HG02852 (cell line): ENCODE measurements around the gene CTXND2.
"Not testable (repeated sequence)": the region's sequence is repeated elsewhere in the genome, so short reads cannot be mapped to it uniquely, and the experiment has no call there.

ENCODE experiments used
- ATAC-seq: cut with Tn5 transposase; IDR thresholded peaks from one replicate; pipeline ENCODE4 v1.9.1; 2021; ENCODE audit warnings: mild to moderate bottlenecking, moderate library complexity; ENCODE audit not compliant: unreplicated experiment

Gene CTXND2

DNA sequence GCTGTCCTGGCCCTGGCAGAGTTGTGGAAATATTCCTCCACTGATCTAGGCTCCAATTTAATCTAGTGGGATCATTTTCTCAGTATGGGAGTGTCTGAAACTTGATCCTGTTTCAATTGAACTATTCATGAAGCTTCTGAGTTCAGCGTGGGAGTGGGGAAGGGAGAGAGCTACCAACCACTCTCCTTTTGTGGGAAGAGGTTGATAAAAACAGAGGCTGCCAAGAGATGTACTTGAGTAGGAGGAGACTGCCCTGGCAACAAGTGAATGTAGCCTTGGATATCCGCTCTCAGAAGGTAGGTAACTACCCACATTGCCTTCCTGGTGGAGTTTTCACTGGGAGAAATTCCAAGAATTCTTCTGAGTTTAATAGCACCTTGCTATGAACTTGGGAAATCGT lies at the start of gene CTXND2:
CTXND2 (plus strand) TSS at position 119 of the 400 bp plus-strand sequence. CDS start 25,179 bp downstream, outside the sequence.
- no peak for ATAC-seq

DNA sequence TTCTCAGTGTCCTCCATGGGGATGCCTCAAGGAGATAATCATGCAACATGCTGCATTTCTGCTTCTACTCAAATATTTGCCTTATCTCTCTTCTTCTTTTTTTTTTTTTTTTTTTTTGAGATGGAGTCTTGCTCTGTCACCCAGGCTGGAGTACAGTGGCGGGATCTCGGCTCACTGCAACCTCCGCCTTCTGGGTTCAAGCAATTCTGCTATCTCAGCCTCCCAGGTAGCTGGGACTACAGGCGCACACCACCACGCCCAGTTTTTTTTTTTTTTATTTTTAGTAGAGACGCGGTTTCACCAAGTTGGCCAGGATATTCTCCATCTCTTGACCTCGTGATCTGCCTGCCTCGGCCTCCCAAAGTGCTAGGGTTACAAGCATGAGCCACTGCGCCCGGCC lies 46.1 kb upstream of the CTXND2 start:
- not testable (repeated sequence) for ATAC-seq

DNA sequence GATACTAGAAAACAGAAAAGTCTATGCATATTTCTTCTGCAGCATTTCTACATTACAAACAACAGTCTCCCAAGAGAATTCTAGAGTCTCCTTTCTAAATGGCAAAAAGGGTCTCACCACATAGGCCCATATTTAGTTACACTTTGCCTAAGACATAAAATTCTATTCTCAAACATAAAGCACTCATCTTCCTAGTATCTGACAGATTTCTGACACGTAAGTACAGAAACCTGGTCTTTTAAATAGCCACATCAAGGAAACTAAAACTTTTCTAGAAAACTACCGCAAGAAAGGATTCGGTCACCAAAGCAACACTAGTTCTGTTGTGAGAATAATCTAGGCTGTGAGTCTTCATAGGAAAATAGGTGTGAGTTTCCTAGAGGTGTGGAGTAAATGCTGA lies 45.3 kb upstream of the CTXND2 start:
- ATAC-seq = no peak

DNA sequence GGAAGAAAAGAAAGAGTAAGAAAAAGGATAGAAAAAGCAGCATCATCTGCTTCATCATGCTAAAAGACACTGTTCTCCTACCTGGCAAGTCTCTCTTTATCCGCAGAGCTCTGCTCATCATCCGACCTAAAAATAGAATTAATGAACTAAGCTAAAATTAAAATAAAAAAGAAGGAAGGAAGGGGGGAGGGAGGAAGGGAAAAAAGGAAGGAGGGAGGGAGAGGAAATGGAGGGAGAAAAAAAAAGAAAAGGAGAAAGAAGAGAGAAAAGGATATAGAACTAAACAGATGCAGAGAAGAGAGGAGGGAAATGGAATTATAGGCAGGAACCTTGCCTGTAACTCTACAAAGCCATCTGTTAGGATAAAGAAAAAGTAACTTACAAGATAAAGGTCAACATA lies 44.6 kb upstream of the CTXND2 start:
- ATAC-seq = no peak

DNA sequence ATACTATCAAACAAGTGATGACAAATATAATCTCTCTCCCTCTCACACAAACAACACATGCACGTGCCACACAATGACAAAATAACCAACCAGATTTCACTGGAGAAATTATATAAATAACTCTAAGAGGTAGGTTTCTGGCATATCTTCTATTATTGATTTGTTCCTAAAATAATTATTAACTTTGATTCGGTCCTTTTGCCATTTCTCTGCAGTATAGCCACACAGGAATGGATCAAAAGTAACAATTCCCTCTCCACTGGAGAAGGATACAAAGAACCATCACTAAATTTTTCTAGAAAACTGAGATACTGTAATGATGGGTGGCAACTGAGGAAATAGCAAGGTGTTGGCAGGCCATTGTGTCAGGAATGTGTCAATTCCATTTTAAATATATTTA lies 44.0 kb upstream of the CTXND2 start:
- no peak for ATAC-seq

DNA sequence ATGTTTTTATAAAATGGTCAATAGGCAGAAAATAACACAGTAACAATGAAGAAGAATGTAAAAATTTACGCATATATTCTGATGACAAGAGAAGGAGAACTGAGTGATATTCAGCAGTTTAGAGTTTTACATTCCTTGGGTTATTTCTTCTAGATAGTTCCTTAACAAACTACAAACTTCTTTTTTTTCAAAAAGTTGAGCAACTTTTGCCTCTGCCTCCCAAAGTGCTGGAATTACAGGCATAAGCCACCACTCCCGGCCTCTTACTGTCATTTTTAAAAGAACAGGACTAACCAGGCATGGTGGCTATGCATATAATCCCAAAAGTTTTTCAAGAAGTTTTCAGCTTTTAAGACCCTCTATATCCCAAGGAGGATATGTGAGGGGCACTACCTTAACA lies 43.5 kb upstream of the CTXND2 start:
- ATAC-seq = no peak

DNA sequence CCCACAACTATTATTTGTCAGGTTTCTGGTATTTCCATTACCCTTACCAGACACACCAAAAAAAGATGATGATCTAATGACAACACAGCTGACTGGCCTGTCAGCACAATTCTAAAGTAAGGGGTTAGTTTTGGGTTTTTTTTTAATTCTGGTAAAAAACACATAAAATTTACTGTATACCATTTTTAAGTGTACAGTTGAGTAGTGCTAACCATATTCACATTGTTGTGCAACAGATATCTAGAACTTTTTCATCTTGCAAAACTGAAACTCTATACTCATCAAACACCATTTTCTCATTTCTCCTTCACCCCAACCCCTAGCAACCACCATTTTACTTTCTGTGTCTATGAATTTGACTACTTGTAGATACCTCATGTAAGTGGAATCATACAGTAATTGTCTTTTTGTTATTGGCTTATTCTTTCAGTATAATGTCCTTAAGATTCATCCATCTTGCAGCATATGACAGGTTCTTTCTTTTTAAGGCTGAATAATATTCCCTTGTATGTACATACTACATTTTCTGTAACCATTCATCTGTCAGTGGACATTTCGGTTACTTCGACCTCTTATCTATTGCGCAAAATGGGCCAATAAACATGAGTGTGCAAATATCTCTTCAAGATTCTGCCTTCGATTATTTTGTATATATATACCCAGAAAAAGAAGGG lies 40.3 kb upstream of the CTXND2 start:
- no peak for ATAC-seq

DNA sequence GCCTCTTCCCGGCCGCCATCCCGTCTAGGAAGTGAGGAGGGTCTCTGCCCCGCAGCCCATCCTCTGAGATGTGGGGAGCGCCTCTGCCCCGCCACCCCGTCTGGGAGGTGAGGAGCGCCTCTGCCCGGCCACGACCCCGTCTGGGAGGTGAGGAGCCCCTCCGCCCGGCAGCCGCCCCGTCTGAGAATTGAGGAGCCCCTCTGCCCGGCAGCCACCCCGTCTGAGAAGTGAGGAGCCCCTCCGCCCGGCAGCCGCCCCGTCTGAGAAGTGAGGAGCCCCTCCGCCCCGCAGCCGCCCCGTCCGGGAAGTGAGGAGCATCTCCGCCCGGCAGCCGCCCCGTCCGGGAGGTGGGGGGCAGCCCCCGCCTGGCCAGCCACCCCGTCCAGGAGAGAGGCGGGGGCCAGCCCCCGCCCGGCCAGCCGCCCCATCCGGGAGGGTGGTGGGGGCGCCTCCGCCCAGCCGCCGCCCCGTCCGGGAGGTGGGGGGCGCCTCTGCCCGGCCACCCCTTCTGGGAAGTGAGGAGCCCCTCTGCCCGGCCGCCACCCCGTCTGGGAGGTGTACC lies 36.1 kb upstream of the CTXND2 start:
- ATAC-seq = not testable (repeated sequence)

DNA sequence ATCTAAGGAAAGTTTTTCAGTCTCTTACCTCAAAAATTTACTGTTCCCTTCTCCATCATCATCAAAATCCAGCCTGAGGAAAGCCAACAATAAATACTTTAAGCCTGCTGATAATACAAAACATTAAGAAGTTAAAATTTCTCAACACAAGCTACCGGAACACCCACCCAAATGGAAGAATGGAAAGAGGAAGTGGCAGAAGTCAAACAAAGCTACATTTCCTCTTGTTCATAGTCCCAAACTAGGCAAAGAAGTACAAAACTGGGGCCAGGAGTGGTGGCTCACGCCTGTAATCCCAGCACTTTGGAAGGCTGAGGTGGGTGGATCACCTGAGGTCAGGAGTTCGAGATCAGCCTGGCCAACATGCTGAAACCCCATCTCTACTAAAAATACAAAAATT lies 34.2 kb upstream of the CTXND2 start:
- not testable (repeated sequence) for ATAC-seq

DNA sequence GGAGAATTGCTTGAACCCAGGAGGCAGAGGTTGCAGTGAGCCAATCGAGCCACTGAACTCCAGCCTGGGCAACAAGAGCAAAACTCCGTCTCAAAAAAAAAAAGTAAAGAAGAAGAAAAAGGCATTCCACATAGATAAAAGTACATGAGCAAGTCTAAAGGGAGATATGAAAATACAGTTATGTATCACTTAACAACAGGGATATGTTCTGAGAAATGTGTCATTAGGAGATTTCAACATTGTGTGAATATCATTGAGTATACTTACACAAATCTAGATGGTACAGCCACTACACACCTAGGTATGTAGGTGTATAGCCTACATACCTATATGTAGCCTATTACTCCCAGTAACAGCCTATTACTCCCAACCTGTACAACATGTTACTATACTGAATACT lies 23.2 kb upstream of the CTXND2 start:
- no peak for ATAC-seq

DNA sequence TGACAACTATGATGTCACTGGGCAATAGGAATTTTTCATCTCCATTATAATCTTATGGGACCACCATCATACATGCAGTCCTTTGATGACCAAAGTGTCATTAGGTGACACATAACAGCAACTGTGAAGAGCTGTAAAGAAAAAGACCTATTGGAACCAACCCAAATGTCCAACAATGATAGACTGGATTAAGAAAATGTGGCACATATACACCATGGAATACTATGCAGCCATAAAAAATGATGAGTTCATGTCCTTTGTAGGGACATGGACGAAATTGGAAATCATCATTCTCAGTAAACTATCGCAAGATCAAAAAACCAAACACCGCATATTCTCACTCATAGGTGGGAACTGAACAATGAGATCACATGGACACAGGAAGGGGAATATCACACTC lies 22.7 kb upstream of the CTXND2 start:
- ATAC-seq = not testable (repeated sequence)

DNA sequence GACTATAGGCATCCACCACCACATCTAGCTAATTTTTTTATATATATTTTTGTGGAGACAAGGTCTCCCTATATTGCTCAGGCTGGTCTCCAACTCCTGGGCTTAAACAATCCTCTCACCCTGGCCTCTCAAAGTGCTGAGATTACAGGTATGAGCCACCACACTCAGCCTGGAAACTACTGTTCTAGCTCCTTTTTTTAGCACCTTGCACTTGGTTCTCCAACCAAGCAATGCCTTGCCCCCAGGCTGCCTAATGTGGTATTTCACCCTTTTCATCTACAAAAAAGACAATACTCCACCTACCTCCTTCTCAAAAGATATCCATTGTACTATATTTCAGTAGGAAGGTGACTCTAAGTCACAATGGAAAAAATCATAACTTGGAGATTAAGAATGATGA lies 17.3 kb upstream of the CTXND2 start:
- ATAC-seq = no peak

DNA sequence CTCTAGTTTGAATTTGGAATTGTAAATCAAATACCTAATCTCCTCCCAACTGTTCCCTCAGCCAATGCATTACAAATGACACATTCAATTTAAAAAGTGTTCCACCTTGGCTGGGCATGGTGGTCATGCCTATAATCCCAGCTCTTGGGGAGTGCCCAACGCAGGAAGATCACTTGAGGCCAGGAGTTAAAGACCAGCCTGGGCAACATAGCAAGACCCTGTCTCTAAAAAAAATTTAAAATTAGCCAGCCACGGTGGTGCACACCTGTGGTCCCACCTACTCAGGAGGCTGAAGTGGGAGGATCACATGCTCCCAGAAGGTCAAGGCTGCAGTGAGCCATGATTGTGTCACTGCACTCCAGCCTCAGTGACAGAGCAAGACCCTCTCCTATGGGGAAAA lies 14.4 kb upstream of the CTXND2 start:
- no peak for ATAC-seq

DNA sequence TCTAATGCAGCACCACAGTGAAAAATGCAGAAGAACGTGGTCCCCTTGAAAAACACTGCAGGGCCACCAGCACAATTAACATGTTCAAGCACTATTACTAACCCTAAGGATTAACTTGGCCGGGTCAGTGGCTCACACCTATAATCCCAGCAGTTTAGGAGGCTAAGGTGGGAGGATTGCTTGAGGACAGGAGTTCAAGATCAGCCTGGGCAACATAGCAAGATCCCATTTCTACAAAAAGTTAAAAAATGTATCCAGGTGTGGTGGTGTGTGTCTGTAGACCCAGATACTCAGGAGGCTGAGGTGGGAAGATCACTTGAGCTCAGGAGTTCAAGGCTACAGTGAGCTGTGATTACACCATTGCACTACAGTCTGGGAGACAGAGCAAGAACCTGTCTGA lies 13.4 kb upstream of the CTXND2 start:
- no peak for ATAC-seq

DNA sequence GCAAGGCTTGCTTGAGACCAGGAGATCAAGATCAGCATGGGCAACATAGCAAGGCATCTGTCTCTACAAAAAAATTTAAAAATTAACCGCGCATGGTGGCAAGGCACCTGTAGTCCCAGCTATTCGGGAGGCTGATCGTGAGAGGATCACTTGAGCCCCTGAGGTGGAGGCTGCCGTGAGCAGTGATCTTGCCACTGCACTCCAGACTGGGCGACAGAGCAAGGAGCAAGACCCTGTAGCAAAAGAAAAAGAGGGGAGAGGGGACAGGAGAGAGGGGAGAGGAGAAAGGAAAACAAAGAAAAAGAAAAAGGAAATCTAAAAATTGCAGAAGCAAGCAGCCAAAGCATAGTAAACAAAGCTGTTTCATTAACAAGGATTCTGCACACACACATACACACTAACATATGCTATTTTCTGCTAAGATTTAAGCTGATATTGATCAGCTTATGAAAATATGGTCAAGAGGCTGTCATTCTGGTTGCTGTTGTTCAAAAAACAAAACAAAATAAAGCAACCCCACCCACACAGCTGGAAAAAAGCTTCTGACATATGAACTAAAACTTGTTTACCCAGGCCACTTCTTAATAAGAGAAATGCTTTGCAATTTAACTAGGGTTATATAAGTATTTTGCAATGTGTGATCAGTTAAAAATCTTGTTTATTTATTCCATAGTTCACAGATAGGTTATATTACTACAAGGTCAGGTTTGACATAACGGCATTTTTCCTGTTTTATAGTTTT lies 12.3 kb upstream of the CTXND2 start:
- ATAC-seq = no peak

DNA sequence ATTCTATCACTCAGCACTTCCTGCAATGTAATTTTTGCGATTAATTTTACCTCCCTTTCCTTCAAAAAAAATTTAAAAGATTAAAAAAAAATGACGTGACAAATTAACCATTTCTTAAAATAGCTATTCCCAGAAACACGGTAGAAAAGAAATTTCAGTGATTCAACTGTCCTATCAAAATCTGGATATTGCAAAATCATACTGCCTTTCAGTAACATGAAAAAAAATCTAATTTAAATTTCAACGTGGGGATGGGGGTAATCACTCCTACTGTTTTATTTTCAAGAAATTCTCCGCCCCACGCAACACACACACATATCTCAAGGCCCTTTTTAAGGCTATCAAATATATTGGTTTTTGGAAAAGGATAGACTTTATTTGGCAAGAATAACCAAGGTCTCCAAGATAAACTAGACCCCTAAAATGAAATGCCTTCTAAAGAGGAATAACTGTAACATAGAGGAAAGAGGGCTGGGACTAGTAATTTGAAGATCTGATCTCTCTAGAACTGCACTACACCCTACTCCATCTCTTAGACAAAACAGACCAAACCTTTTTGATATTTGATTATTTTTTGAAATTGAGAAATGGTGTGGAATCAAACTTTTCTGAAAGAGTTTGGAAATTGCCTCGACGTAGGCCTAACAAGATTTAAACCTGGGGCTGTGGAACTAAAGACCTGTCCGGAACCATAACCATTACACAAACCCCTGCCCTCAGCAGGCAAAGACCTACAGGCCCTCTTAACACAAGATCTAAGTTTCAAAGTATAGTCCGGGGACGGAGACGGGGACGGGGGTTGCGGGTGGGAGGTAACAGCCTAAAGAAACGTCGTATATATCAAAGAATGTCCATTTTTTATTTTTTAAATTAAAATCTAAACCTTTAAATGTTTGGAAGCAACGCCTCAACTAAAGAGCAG lies 11.5 kb upstream of the CTXND2 start:
- no peak for ATAC-seq

DNA sequence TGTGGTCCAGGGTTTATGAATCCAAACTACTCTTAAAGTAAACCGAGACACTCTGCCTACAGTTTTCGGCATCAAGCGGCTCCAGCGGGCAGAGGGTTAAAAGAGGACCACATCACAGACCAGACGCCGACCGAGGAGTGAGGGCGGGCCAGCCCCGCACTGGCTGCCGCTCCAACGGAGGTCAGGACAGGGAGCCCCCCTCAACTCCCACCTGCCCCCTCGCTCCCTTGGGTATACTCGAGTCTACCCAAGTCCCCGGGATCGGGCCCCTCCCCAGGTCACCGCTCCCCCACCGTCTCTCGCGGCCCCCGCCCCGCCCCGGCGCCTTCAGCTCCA lies 10.8 kb upstream of the CTXND2 start:
- ATAC-seq = peak; percentile 18

DNA sequence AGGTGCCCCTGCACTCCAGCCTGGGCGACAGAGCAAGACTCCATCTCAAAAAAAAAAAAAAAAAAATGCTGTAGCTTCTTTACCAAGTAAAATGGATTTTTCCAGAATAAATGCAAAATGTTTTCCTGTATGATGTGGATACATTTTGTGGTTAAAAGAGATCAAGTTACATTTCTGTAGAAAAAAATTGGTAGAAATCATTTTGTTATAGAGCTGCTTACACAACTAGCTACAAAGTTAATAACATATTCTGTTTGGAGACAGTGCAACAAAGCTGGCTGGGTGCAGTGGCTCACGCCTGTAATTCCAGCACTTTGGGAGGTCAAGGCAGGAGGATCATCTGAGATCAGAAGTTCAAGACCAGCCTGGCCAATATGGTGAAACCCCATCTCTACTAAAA lies 8.0 kb upstream of the CTXND2 start:
- ATAC-seq = not testable (repeated sequence)

DNA sequence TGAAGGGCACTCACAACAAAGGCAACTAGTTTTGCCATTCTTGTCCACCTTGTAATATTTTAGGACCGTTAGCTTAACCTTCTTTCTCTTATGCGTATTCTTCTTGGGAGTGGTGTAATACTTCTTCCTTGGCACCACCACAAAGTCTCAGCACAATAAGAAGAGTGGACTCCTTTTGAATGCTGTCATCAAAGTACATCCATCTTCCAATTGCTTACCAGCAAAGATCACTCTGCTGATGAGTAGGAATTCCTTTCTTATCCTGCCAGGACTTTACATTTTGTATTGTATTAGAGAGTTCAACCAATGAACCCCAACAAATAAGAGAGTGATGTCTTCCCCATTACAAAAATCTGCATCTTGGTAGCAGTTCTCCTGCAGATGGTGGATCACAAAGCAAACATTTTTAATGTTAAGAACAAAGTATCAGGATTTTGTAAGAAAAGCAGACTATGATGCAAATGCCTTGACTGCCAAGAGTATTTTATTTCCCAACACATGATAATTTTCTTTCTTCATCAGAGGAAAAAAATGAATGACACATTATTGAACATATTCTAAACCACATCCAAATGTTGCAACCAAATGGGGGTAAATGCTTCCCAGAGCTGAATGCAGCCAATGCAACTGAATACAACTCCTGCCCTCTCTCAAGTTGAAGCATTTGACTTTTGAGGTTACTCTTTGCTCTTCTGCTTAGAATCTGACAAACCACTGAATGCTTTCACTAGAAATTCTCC lies 5.4 kb upstream of the CTXND2 start:
- ATAC-seq = no peak

DNA sequence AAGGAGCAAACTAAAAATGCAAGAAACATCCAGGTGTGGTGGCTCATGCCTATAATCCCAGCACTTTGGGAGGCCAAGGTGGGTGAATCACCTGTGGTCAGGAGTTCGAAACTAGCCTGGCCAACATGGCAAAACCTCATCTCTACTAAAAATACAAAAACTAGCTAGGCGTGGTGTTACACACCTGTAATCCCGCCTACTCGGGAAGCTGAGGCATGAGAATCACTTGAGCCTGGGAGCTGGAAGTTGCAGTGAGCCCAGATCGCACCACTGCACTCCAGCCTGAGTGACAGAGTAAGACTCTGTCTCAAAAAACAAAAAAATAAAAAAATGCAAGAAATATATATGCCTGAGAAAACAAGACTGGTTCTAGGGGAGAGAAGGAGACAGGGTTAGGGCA lies 3.8 kb upstream of the CTXND2 start:
- not testable (repeated sequence) for ATAC-seq

DNA sequence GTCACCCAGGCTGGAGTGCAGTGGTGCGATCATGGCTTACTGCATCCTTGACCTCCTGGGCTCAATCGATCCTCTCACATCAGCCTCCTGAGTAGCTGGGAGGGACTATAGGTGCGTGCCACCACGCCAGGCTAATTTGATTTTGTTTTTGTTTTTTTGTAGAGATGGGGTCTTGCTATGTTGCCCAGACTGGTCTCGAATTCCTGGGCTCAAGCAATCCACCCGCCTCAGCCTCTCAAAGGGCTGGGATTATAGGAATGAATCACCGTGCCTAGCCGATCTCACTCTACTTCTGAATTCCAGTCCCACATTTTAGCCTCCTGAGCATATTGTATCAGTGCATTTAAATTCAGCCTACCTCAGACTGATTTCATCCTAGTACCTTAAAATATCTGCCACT lies 1.8 kb downstream of the CTXND2 start:
- ATAC-seq = no peak
